GM12865 (cell line): ENCODE results near the gene EXOC3L1.

Source experiments
- DNase-seq: peaks from one replicate; pipeline ENCODE4 v3.0.0; 2010; ENCODE audit warnings: low read depth
- H3K4me3 ChIP-seq: 2 replicates; pipeline ENCODE4 v1.5.1; 2011; ENCODE audit warnings: mild to moderate bottlenecking, low read depth, low read length, control low read depth
- CTCF ChIP-seq: IDR thresholded peaks from 2 replicates; pipeline ENCODE4 v1.5.1; 2011; ENCODE audit warnings: low read length, control low read depth, low read depth, inconsistent platforms; ENCODE audit not compliant: insufficient read depth; ENCODE audit errors: missing control alignments

EXOC3L1 gene

GRCh38 chr16:67208154-67208896 is 18.4 kb upstream of the EXOC3L1 start:
- TF ChIP-seq CTCF = no peak
- no peak overlapping the region for H3K4me3 ChIP-seq
- no peak for DNase-seq

- no peak for TF ChIP-seq CTCF
- H3K4me3 ChIP-seq = no peak overlapping the region
- DNase-seq = no peak
Observed at GRCh38 chr16:67207249-67208091, 17.5 kb upstream of the EXOC3L1 start.

GRCh38 chr16:67206838-67207248 is 16.9 kb upstream of the EXOC3L1 start:
- DNase-seq = no peak
- no peak for TF ChIP-seq CTCF
- no peak overlapping the region for H3K4me3 ChIP-seq

GRCh38 chr16:67206129-67206837 is 16.3 kb upstream of the EXOC3L1 start:
- DNase-seq = no peak
- TF ChIP-seq CTCF = no peak
- H3K4me3 ChIP-seq = no peak overlapping the region

GRCh38 chr16:67204076-67204475 is 14.1 kb upstream of the EXOC3L1 start:
- no peak for DNase-seq
- TF ChIP-seq CTCF = no peak
- no peak overlapping the region for H3K4me3 ChIP-seq

- no peak overlapping the region for H3K4me3 ChIP-seq
- DNase-seq = no peak
- no peak for TF ChIP-seq CTCF
Observed at GRCh38 chr16:67202956-67203493, 13.1 kb upstream of the EXOC3L1 start.
